GM21360 (cell line): ENCODE measurements around the gene GAS1.

Experiments used
- ATAC-seq: cut with Tn5 transposase; IDR thresholded peaks from one replicate; pipeline ENCODE4 v1.9.1; 2021; ENCODE audit warnings: mild to moderate bottlenecking, moderate library complexity; ENCODE audit not compliant: unreplicated experiment

Gene GAS1

GRCh38 chr9:86947146-86948073, at the start of gene GAS1:
TSS of gene GAS1 (minus strand) at chr9:86947506. CDS start at chr9:86946779, 727 bp downstream.
- ATAC-seq = peak; percentile 64

GRCh38 chr9:86994231-86994630, 46.9 kb upstream of the GAS1 start:
- no peak for ATAC-seq

GRCh38 chr9:86993830-86994229, 46.5 kb upstream of the GAS1 start:
- ATAC-seq = no peak

- no peak for ATAC-seq
These were observed 43.8 kb upstream of the GAS1 start for GRCh38 chr9:86991077-86991476.

- no peak for ATAC-seq
These were observed 43.0 kb upstream of the GAS1 start for GRCh38 chr9:86990290-86990689.

GRCh38 chr9:86987900-86988299, 40.6 kb upstream of the GAS1 start:
- no peak for ATAC-seq

GRCh38 chr9:86985132-86985647, 37.9 kb upstream of the GAS1 start:
- no peak for ATAC-seq

GRCh38 chr9:86983620-86984259, 36.4 kb upstream of the GAS1 start:
- ATAC-seq = no peak

GRCh38 chr9:86983249-86983619, 35.9 kb upstream of the GAS1 start:
- ATAC-seq = no peak

- no peak for ATAC-seq
These were observed 33.5 kb upstream of the GAS1 start for GRCh38 chr9:86980802-86981201.

- ATAC-seq = no peak
These were observed 32.4 kb upstream of the GAS1 start for GRCh38 chr9:86979657-86980056.

GRCh38 chr9:86978922-86979474, 31.7 kb upstream of the GAS1 start:
- ATAC-seq = no peak

- no peak for ATAC-seq
These were observed 31.1 kb upstream of the GAS1 start for GRCh38 chr9:86978413-86978812.

GRCh38 chr9:86977205-86977835, 30.0 kb upstream of the GAS1 start:
- no peak for ATAC-seq

- no peak for ATAC-seq
These were observed 28.3 kb upstream of the GAS1 start for GRCh38 chr9:86975606-86976005.

- no peak for ATAC-seq
These were observed 27.7 kb upstream of the GAS1 start for GRCh38 chr9:86975036-86975435.

GRCh38 chr9:86974421-86974820, 27.1 kb upstream of the GAS1 start:
- no peak for ATAC-seq

- ATAC-seq = no peak
These were observed 24.4 kb upstream of the GAS1 start for GRCh38 chr9:86971742-86972141.

GRCh38 chr9:86968258-86968920, 21.1 kb upstream of the GAS1 start:
- no peak for ATAC-seq

GRCh38 chr9:86966852-86967511, 19.7 kb upstream of the GAS1 start:
- ATAC-seq = no peak
